Upper lobe of left lung (tissue), 6 donors: ENCODE data around the gene UXS1. TPM values are rescaled to one million over a fixed set of nuclear protein-coding genes. Genes with fewer than 3 reads are reported as not detected.

Experiments used
- ATAC-seq, 2 donors: fragments of 200-7000 bp; cut with Tn5 transposase; one replicate each; pipeline ENCODE4 v1.9.1; 2022; ENCODE audit warnings: mild to moderate bottlenecking in 2 of 2, moderate library complexity in 2 of 2; ENCODE audit not compliant: low FRiP score in 2 of 2
- DNase-seq, 2 donors: peaks; one replicate each; pipeline ENCODE4 v3.0.0-alpha.2; 2019 to 2020
- H3K27ac ChIP-seq, 4 donors: fragments of 200-600 bp; sonication (generic); one replicate each; pipeline ENCODE4 v1.5.1; 2016 to 2019
- H3K27me3 ChIP-seq, 4 donors: fragments of 200-600 bp; sonication (generic); one replicate each; pipeline ENCODE4 v1.5.1; 2017 to 2019
- H3K36me3 ChIP-seq, 4 donors: fragments of 200-600 bp; sonication (generic); one replicate each; pipeline ENCODE4 v1.5.1; 2016 to 2019
- H3K4me1 ChIP-seq, 4 donors: fragments of 200-600 bp; sonication (generic); one replicate each; pipeline ENCODE4 v1.5.1; 2018 to 2019
- H3K4me3 ChIP-seq, 4 donors: fragments of 200-600 bp; sonication (generic); one replicate each; pipeline ENCODE4 v1.5.1; 2017 to 2019; ENCODE audit warnings: mild to moderate bottlenecking in 2 of 4, moderate library complexity in 1 of 4
- H3K9me3 ChIP-seq, 4 donors: fragments of 200-600 bp; sonication (generic); one replicate each; pipeline ENCODE4 v1.5.1; 2018 to 2019
- CTCF ChIP-seq, 6 experiments: fragments of 450-650 bp in 4 of 6; fragments of 200-600 bp in 2 of 6; sonication (generic) in 2 of 6; IDR thresholded peaks; one replicate each; pipeline ENCODE4 v1.5.1; 2016 to 2019; ENCODE audit warnings: antibody characterized with exemption in 6 of 6
- EP300 ChIP-seq, 4 donors: sonication (generic); formaldehyde crosslinking; IDR thresholded peaks; one replicate each; pipeline ENCODE4 v1.5.1; 2017; ENCODE audit warnings: antibody characterized with exemption in 4 of 4, control low read depth in 2 of 4
- POLR2A ChIP-seq, 4 donors: fragments of 450-650 bp; IDR thresholded peaks; one replicate each; pipeline ENCODE4 v1.5.1; 2016 to 2017; ENCODE audit warnings: antibody characterized with exemption in 4 of 4, mild to moderate bottlenecking in 2 of 4
- POLR2AphosphoS5 ChIP-seq, 2 donors: sonication (generic); formaldehyde crosslinking; IDR thresholded peaks; one replicate each; pipeline ENCODE4 v1.5.1; 2017; ENCODE audit warnings: antibody characterized with exemption in 2 of 2
- WGBS, 2 donors: methylation state at CpG; one replicate each; pipeline ENCODE4 v1.1.5; 2017 to 2018; 5-methylcytosine and 5-hydroxymethylcytosine counted together
- total RNA-seq, 6 donors: library from RNA; depleted of rRNA in 4 of 6; stranded (reverse); fragments of >200 nt in 4 of 6; gene quantifications; one replicate each; pipeline versions ENCODE4 v1.1.0 to v1.2.1, GENCODE V29; 2016 to 2021
- donor health status: DM: no; HTN: no; CAD: no; lungs with moderate emphysema.
- donor health status: DM: no; HTN: yes; CAD: no; lungs with severe emphysema.

UXS1 gene
- total RNA-seq, 6 donors from 2014 or later = 53.1 to 183 (median 93.5) TPM

- H3K27ac ChIP-seq = no peak overlapping the region
- 74 to 81% methylated on average over 3 of the region's 3 CpGs for WGBS, 2 donors
- peaks cover 3 to 9% (median 5%) of the 10 kb centered on the region in 4 donors for H3K9me3 ChIP-seq
- no peaks in the 10 kb centered on the region for H3K27me3 ChIP-seq
- no peak overlapping the region for H3K4me3 ChIP-seq
- no peak for DNase-seq
- TF ChIP-seq CTCF (IDR thresholded peaks at IDR 0.05) (no peak), EP300 (IDR thresholded peaks at IDR 0.05) (no peak), POLR2AphosphoS5 (IDR thresholded peaks at IDR 0.05) (no peak), POLR2A (IDR thresholded peaks at IDR 0.05) (no peak)
- peaks cover 0 to 16% (median 8%) of the 10 kb centered on the region in 4 donors for H3K36me3 ChIP-seq
- peaks cover 10 to 28% (median 23%) of the 10 kb centered on the region in 4 donors for H3K4me1 ChIP-seq
- ATAC-seq = no peak
Observed at GRCh38 chr2:106157416-106157815, 36.7 kb downstream of the UXS1 start.

- Histone ChIP-seq H3K27me3 (no peaks in the 10 kb centered on the region), H3K36me3 (peaks cover 0 to 16% (median 8%) of the 10 kb centered on the region in 4 donors), H3K4me3 (no peak overlapping the region), H3K27ac (no peak overlapping the region), H3K9me3 (peaks cover 3 to 9% (median 5%) of the 10 kb centered on the region in 4 donors), H3K4me1 (peaks cover 10 to 26% (median 22%) of the 10 kb centered on the region in 4 donors)
- WGBS, 2 donors = 89 to 91% methylated on average over 10 of the region's 10 CpGs
- TF ChIP-seq POLR2A (IDR thresholded peaks at IDR 0.05) = no peak
- no peak for TF ChIP-seq POLR2AphosphoS5 (IDR thresholded peaks at IDR 0.05)
- TF ChIP-seq CTCF (IDR thresholded peaks at IDR 0.05) = no peak
- no peak for TF ChIP-seq EP300 (IDR thresholded peaks at IDR 0.05)
- DNase-seq (no peak), ATAC-seq (no peak)
Observed at GRCh38 chr2:106156305-106157296, 37.5 kb downstream of the UXS1 start.

- Histone ChIP-seq H3K27ac (no peak overlapping the region), H3K9me3 (peaks cover 3 to 9% (median 5%) of the 10 kb centered on the region in 4 donors), H3K4me3 (no peak overlapping the region), H3K36me3 (peaks cover 0 to 15% (median 8%) of the 10 kb centered on the region in 4 donors), H3K27me3 (no peaks in the 10 kb centered on the region), H3K4me1 (peaks cover 0 to 9% (median 5%) of the 10 kb centered on the region in 4 donors)
- WGBS, 2 donors = 88 to 90% methylated on average over 1 of the region's 1 CpG
- DNase-seq = no peak
- no peak for ATAC-seq
- TF ChIP-seq CTCF (IDR thresholded peaks at IDR 0.05) (no peak), POLR2A (IDR thresholded peaks at IDR 0.05) (no peak), POLR2AphosphoS5 (IDR thresholded peaks at IDR 0.05) (no peak), EP300 (IDR thresholded peaks at IDR 0.05) (no peak)
Observed at GRCh38 chr2:106153781-106154180, 40.3 kb downstream of the UXS1 start.

- Histone ChIP-seq H3K27me3 (no peaks in the 10 kb centered on the region), H3K9me3 (no peaks in the 10 kb centered on the region), H3K4me3 (no peak overlapping the region), H3K27ac (no peak overlapping the region), H3K4me1 (peaks cover 0 to 2% (median 0%) of the 10 kb centered on the region in 4 donors), H3K36me3 (peaks cover 0 to 11% (median 5%) of the 10 kb centered on the region in 4 donors)
- no peak for DNase-seq
- no peak for ATAC-seq
- TF ChIP-seq POLR2A (IDR thresholded peaks at IDR 0.05) (no peak), POLR2AphosphoS5 (IDR thresholded peaks at IDR 0.05) (no peak), CTCF (IDR thresholded peaks at IDR 0.05) (no peak), EP300 (IDR thresholded peaks at IDR 0.05) (no peak)
- 91 to 93% methylated on average over 3 of the region's 3 CpGs for WGBS, 2 donors
Observed at GRCh38 chr2:106147665-106148064, 46.4 kb downstream of the UXS1 start.
